HG02970 (cell line): ENCODE data around the gene DVL1.

Experiments used
- ATAC-seq: cut with Tn5 transposase; IDR thresholded peaks from one replicate; pipeline ENCODE4 v1.9.1; 2021; ENCODE audit warnings: mild to moderate bottlenecking, moderate library complexity, moderate number of reproducible peaks; ENCODE audit not compliant: unreplicated experiment, low FRiP score

The DVL1 gene

GRCh38 chr1:1342584-1343115 lies 6.6 kb downstream of the DVL1 start:
- ATAC-seq = no peak

GRCh38 chr1:1342061-1342562 lies 7.1 kb downstream of the DVL1 start:
- ATAC-seq = no peak

DNA sequence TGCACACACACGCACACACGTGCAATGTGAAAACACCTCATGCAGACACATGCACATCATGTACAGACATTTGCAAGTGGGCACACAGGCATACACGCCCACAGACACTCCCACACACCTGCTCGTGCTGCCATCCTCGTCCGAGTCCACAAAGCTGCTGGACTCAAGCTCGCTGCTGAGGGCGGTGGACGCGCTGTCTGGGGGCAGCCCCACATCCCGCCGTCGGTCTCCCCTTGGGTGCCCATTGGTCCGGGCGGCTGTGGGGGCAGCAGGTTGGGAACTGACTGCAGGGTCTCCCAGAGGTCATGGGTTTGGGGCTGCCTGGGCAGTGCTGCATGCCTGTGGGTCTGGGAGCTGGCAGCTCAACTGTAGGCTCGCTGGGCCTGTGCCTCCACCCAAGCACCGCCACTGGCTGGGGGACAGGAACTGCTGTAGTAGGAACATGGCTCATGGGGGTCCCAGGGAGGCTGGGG lies 7.6 kb downstream of the DVL1 start:
- no peak for ATAC-seq

GRCh38 chr1:1340791-1341548 lies 8.2 kb downstream of the DVL1 start:
- no peak for ATAC-seq

DNA sequence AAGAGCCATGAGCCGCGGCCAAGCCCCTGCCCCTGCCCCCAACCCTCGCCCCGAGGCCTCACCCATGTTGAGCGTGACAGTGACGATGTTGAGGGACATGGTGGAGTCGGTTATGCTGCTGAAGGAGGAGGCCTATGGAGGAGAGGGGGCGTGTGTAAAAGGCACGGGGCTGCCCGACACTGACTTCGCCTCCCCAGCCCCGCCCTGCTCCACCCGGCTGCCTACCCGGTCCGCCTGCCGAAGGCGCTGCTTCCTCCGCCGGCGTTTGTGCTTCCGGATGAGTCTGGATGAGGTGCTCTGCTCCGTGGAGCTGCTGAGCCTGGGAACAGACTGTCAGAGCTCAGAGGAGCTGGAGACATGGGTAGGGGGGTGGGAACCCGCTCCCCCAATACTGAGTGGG lies 9.0 kb downstream of the DVL1 start:
- ATAC-seq = no peak

GRCh38 chr1:1338278-1338677 lies 10.9 kb downstream of the DVL1 start:
- no peak for ATAC-seq

DNA sequence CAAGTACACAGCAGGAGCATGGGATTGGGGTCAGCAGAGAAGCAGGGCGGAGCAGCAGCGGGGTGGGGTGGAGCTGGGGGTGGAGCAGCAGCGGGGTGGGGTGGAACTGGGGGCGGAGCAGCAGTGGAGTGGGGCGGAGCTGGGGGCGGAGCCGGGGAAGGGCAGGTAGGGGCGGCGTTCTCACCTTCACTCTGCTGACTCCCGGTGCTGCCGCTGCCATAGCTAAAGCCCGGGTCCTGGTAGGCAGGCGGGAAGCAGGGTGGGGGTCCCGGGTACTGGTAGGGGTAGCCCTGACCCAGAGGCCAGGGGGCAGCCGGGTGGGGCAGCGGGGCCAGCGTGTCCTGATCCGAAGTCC lies 11.4 kb downstream of the DVL1 start:
- no peak for ATAC-seq

- no peak for ATAC-seq
Observed at GRCh38 chr1:1336931-1337792, 12.1 kb downstream of the DVL1 start.

DNA sequence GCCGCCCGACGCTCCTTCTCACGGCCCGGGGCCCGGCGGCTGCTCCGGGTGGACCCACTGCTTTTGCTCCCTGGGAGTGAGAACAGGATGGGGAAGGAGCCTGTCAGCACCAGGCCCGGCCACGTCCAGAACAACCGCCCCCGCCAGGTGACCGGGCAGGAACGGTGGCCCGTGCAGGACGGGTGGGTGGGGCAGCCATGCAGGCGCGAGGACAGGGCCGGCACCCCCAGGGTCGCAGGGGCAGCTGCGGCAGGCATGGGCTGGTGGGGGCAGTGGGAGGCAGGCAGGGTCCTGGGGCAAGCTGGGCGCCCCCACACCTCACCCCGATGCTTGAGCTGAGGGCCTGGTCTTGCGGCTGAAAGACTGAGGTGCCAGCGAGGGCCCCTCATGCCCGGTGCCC lies 12.8 kb downstream of the DVL1 start:
- ATAC-seq = no peak

- no peak for ATAC-seq
Observed at GRCh38 chr1:1335792-1336248, 13.4 kb downstream of the DVL1 start.

DNA sequence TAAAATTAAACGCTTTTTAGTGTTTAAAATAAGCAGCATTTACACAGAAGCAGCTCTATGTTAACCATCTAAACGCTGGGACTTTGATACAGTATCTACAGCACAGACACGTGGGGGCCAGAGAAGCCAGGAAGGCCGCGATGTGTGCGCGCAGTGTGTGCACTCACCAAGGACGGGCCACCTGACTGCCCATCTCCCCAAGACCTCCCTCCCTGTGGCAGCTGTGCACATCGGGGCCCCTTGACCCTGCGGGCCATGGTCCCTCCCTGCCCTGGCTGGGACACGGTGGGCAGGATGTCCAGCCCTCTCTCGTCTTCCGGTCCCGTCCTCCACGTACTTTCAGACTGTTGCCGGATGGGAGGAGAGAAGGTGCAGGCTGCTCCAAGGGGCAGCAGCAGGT lies 13.9 kb downstream of the DVL1 start:
- ATAC-seq = no peak

DNA sequence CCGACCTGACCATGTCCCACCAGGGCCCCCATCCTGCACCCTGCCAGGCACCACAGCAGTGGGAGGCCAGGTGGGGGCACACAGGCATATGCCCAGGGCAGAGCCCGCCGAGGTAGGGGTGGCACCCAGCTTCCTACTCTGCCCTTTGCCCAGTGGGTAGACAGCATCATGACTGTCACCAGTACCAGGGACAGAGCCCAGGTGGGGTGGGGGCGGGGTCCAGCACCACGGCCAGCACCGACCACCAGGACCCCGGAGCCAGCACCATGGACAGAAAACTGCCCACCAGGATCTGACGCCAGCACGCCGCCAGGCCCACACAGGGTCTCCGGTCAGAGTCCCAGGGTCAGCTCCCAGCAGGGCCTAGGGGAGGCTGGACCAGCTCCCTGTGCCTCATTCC lies 14.4 kb downstream of the DVL1 start:
- ATAC-seq = no peak

GRCh38 chr1:1333551-1334241 lies 15.5 kb downstream of the DVL1 start:
- ATAC-seq = no peak

DNA sequence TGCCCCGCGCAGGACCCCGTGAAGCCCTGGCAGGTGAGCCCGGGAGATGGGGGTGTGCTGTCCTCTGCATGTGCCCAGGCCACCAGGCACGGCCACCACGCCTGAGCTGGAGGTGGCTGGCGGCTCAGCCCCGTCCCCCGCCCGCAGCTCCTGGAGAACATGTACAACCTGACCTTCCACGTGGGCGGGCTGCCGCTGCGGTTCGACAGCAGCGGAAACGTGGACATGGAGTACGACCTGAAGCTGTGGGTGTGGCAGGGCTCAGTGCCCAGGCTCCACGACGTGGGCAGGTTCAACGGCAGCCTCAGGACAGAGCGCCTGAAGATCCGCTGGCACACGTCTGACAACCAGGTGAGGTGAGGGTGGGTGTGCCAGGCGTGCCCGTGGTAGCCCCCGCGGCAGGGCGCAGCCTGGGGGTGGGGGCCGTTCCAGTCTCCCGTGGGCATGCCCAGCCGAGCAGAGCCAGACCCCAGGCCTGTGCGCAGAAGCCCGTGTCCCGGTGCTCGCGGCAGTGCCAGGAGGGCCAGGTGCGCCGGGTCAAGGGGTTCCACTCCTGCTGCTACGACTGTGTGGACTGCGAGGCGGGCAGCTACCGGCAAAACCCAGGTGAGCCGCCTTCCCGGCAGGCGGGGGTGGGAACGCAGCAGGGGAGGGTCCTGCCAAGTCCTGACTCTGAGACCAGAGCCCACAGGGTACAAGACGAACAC lies 16.3 kb downstream of the DVL1 start:
- no peak for ATAC-seq

DNA sequence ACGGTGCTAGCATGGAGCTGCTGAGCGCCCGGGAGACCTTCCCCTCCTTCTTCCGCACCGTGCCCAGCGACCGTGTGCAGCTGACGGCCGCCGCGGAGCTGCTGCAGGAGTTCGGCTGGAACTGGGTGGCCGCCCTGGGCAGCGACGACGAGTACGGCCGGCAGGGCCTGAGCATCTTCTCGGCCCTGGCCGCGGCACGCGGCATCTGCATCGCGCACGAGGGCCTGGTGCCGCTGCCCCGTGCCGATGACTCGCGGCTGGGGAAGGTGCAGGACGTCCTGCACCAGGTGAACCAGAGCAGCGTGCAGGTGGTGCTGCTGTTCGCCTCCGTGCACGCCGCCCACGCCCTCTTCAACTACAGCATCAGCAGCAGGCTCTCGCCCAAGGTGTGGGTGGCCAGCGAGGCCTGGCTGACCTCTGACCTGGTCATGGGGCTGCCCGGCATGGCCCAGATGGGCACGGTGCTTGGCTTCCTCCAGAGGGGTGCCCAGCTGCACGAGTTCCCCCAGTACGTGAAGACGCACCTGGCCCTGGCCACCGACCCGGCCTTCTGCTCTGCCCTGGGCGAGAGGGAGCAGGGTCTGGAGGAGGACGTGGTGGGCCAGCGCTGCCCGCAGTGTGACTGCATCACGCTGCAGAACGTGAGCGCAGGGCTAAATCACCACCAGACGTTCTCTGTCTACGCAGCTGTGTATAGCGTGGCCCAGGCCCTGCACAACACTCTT lies 17.0 kb downstream of the DVL1 start:
- ATAC-seq = no peak

DNA sequence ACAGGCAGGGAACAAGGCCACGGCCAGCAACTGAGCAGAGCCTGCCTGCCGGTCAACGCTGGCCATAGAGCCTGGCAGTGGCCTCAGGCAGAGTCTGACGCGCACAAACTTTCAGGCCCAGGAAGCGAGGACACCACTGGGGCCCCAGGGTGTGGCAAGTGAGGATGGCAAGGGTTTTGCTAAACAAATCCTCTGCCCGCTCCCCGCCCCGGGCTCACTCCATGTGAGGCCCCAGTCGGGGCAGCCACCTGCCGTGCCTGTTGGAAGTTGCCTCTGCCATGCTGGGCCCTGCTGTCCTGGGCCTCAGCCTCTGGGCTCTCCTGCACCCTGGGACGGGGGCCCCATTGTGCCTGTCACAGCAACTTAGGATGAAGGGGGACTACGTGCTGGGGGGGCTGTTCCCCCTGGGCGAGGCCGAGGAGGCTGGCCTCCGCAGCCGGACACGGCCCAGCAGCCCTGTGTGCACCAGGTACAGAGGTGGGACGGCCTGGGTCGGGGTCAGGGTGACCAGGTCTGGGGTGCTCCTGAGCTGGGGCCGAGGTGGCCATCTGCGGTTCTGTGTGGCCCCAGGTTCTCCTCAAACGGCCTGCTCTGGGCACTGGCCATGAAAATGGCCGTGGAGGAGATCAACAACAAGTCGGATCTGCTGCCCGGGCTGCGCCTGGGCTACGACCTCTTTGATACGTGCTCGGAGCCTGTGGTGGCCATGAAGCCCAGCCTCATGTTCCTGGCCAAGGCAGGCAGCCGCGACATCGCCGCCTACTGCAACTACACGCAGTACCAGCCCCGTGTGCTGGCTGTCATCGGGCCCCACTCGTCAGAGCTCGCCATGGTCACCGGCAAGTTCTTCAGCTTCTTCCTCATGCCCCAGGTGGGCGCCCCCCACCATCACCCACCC lies 17.9 kb downstream of the DVL1 start, which contains the start of gene TAS1R3:
TSS of gene TAS1R3 (plus strand) at position 213 of the 898 bp plus-strand sequence. CDS start at position 279, 66 bp downstream.
- ATAC-seq = no peak

DNA sequence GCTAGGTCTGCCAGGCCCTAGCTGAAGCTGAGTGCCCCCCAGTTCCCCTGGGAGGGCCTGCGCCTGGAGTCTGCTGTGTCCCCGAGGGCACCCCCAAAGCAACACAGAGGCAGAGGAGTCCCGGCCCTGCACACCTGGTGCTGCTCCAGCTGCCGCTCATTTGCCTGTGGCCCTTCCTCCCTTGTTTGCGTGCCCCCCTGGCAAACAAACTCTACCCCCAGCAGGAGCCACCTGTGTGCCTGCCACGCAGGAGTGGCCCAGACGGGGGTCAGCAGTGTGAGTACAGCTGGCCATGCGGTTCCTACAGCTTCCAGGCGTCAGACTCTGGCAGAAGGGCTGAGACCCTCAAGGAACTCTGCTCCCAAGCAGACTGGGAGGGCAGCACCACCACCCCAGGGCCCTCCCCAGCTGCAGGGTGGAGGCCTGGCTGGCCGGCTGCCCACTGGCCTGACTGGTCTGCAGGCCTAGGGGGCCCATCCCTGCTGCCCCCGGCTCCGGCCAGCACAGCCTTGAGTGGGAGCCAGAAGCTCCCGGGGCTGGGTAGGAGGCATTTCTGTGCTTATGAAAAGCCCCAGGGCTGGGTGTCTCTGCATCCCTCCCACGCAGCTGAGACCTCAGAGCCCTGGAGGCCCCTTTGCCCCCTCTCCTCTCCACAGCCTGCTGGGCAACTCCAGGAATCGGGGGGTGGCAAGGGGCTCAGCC lies 18.7 kb downstream of the DVL1 start:
- ATAC-seq = no peak
